ENCODE measurements around the gene CYP19A1. TPM values are rescaled to one million over a fixed set of nuclear protein-coding genes. Genes with fewer than 3 reads are reported as not detected.

CYP19A1 gene
- total and polyA plus RNA-seq, 2 donors (not counting 1 experiment from before 2014, with no cell fraction given) = not detected

GRCh38 chr15:51367322-51367976, 29.1 kb upstream of the CYP19A1 start:
- CTCF ChIA-PET = no interaction called here
- Mint-ChIP-seq H3K4me1 (no peaks in the 10 kb centered on the region), H3K27ac (no peak overlapping the region), H3K4me3 (no peak overlapping the region), H3K9me3 (ENCODE audit: insufficient read depth) (no peaks in the 10 kb centered on the region), H3K27me3 (peaks cover 7% of the 10 kb centered on the region)
- Histone ChIP-seq H3K9me3 (ENCODE audit: control extremely low read depth in 1 of 3, control insufficient read depth in 2 of 3, insufficient read depth in 1 of 3, low read length in 2 of 3) (no peaks in the 10 kb centered on the region), H3K27ac (ENCODE audit: low read length in 2 of 2) (no peak overlapping the region), H3K4me2 (replicated peaks; ENCODE audit: low read depth, low read length, poor library complexity, severe bottlenecking) (no peak overlapping the region), H4K20me1 (ENCODE audit: control insufficient read depth, insufficient read depth, low read length, poor library complexity, severe bottlenecking) (no peaks in the 10 kb centered on the region), H2AFZ (ENCODE audit: insufficient read depth, low read depth, low read length, poor library complexity, severe bottlenecking) (no peak overlapping the region), H3K4me1 (ENCODE audit: control insufficient read depth in 2 of 2, insufficient read depth in 2 of 2, low read length in 2 of 2) (no peaks in the 10 kb centered on the region), H3K9ac (ENCODE audit: low read length) (no peak overlapping the region), H3K79me2 (ENCODE audit: control insufficient read depth, insufficient read depth, low read length) (no peaks in the 10 kb centered on the region), H3K4me3 (ENCODE audit: control extremely low read depth in 1 of 5, extremely low read depth in 1 of 5, insufficient read depth in 1 of 5, low read depth in 2 of 5, low read length in 4 of 5) (no peak overlapping the region), H3K36me3 (replicated peaks in 1 of 2; ENCODE audit: control extremely low read depth in 1 of 2, control insufficient read depth in 1 of 2, extremely low read depth in 1 of 2, insufficient read depth in 2 of 2, low read length in 1 of 2) (no peaks in the 10 kb centered on the region), H3K27me3 (replicated peaks in 1 of 4; ENCODE audit: control extremely low read depth in 1 of 4, control insufficient read depth in 3 of 4, insufficient read depth in 4 of 4, low read length in 3 of 4) (no peaks in the 10 kb centered on the region)
- TF ChIP-seq EZH2 (IDR thresholded peaks at IDR 0.05; ENCODE audit: borderline replicate concordance, insufficient read depth, low read depth, low read length, poor library complexity, severe bottlenecking) (no peak), CTCF (IDR thresholded peaks at IDR 0.05) (no peak)
- ATAC-seq (ENCODE audit: low read depth) = no peak
- POLR2A ChIA-PET = no interaction called here
- intact Hi-C loops (cut with micrococcal nuclease) = no loop called here
- no peak for DNase-seq
- WGBS (ENCODE audit: insufficient coverage) = 90% methylated on average over 8 of the region's 10 CpGs

- Mint-ChIP-seq H3K4me3 (no peak overlapping the region), H3K4me1 (no peaks in the 10 kb centered on the region), H3K27ac (no peak overlapping the region), H3K9me3 (ENCODE audit: insufficient read depth) (no peaks in the 10 kb centered on the region), H3K27me3 (peaks cover 7% of the 10 kb centered on the region)
- DNase-seq (no peak), ATAC-seq (ENCODE audit: low read depth) (no peak)
- Histone ChIP-seq H4K20me1 (ENCODE audit: control insufficient read depth, insufficient read depth, low read length, poor library complexity, severe bottlenecking) (no peaks in the 10 kb centered on the region), H3K4me1 (ENCODE audit: control insufficient read depth in 2 of 2, insufficient read depth in 2 of 2, low read length in 2 of 2) (no peaks in the 10 kb centered on the region), H3K79me2 (ENCODE audit: control insufficient read depth, insufficient read depth, low read length) (no peaks in the 10 kb centered on the region), H3K27ac (ENCODE audit: low read length in 2 of 2) (no peak overlapping the region), H3K4me2 (replicated peaks; ENCODE audit: low read depth, low read length, poor library complexity, severe bottlenecking) (no peak overlapping the region), H3K4me3 (ENCODE audit: control extremely low read depth in 1 of 5, extremely low read depth in 1 of 5, insufficient read depth in 1 of 5, low read depth in 2 of 5, low read length in 4 of 5) (no peak overlapping the region), H3K36me3 (replicated peaks in 1 of 2; ENCODE audit: control extremely low read depth in 1 of 2, control insufficient read depth in 1 of 2, extremely low read depth in 1 of 2, insufficient read depth in 2 of 2, low read length in 1 of 2) (no peaks in the 10 kb centered on the region), H3K9ac (ENCODE audit: low read length) (no peak overlapping the region), H3K9me3 (ENCODE audit: control extremely low read depth in 1 of 3, control insufficient read depth in 2 of 3, insufficient read depth in 1 of 3, low read length in 2 of 3) (no peaks in the 10 kb centered on the region), H2AFZ (ENCODE audit: insufficient read depth, low read depth, low read length, poor library complexity, severe bottlenecking) (no peak overlapping the region), H3K27me3 (replicated peaks in 1 of 4; ENCODE audit: control extremely low read depth in 1 of 4, control insufficient read depth in 3 of 4, insufficient read depth in 4 of 4, low read length in 3 of 4) (no peaks in the 10 kb centered on the region)
- POLR2A ChIA-PET = no interaction called here
- CTCF ChIA-PET = no interaction called here
- WGBS (ENCODE audit: insufficient coverage) = 52% methylated on average over 2 of the region's 3 CpGs
- TF ChIP-seq CTCF (IDR thresholded peaks at IDR 0.05) (no peak), EZH2 (IDR thresholded peaks at IDR 0.05; ENCODE audit: borderline replicate concordance, insufficient read depth, low read depth, low read length, poor library complexity, severe bottlenecking) (no peak)
- intact Hi-C loops (cut with micrococcal nuclease) = no loop called here
Measured at GRCh38 chr15:51366920-51367319, 28.5 kb upstream of the CYP19A1 start.
